Upper lobe of left lung (tissue), 4 donors: Measurements from ENCODE around the gene CACUL1.

Source experiments
- POLR2A ChIP-seq, 4 donors: fragments of 450-650 bp; IDR thresholded peaks; one replicate each; pipeline ENCODE4 v1.5.1; 2016 to 2017; ENCODE audit warnings: antibody characterized with exemption in 4 of 4, mild to moderate bottlenecking in 2 of 4
- POLR2AphosphoS5 ChIP-seq, 2 donors: sonication (generic); formaldehyde crosslinking; IDR thresholded peaks; one replicate each; pipeline ENCODE4 v1.5.1; 2017; ENCODE audit warnings: antibody characterized with exemption in 2 of 2
- TF ChIP-seq, protein P1 (sequence below), 6 experiments: fragments of 450-650 bp in 4 of 6; fragments of 200-600 bp in 2 of 6; sonication (generic) in 2 of 6; IDR thresholded peaks; one replicate each; pipeline ENCODE4 v1.5.1; 2016 to 2019; ENCODE audit warnings: antibody characterized with exemption in 6 of 6

DNA sequence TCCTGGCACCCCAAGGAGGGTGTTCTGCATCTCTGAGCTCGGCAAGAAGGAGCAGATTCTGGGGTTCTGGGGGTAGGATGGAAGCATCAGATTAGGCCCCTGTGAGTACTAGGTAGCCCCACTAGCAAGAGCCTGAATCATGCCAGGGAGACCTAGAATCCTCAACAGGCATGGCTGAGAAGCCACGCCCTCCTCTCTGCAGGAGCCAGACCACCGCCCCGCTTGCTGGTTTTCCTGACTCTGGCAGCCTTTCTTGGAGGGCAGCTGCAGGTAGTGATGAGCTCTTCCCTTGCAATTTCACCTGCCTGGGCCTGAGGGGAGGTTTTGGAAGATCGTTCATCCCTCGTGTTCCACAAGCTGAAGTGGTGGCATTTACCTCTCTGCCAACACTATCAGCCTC, 90.4 kb downstream of the CACUL1 start:
- TF ChIP-seq, protein P1, sequence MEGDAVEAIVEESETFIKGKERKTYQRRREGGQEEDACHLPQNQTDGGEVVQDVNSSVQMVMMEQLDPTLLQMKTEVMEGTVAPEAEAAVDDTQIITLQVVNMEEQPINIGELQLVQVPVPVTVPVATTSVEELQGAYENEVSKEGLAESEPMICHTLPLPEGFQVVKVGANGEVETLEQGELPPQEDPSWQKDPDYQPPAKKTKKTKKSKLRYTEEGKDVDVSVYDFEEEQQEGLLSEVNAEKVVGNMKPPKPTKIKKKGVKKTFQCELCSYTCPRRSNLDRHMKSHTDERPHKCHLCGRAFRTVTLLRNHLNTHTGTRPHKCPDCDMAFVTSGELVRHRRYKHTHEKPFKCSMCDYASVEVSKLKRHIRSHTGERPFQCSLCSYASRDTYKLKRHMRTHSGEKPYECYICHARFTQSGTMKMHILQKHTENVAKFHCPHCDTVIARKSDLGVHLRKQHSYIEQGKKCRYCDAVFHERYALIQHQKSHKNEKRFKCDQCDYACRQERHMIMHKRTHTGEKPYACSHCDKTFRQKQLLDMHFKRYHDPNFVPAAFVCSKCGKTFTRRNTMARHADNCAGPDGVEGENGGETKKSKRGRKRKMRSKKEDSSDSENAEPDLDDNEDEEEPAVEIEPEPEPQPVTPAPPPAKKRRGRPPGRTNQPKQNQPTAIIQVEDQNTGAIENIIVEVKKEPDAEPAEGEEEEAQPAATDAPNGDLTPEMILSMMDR (IDR thresholded peaks at IDR 0.05) = no peak
- TF ChIP-seq POLR2A (IDR thresholded peaks at IDR 0.05) (no peak), POLR2AphosphoS5 (IDR thresholded peaks at IDR 0.05) (no peak)
